HG03469 (cell line): Measurements from ENCODE around the gene CYREN.

Source experiments
- ATAC-seq: cut with Tn5 transposase; IDR thresholded peaks from one replicate; pipeline ENCODE4 v1.9.1; 2021; ENCODE audit warnings: mild to moderate bottlenecking, moderate library complexity, moderate number of reproducible peaks; ENCODE audit not compliant: unreplicated experiment

The CYREN gene

DNA sequence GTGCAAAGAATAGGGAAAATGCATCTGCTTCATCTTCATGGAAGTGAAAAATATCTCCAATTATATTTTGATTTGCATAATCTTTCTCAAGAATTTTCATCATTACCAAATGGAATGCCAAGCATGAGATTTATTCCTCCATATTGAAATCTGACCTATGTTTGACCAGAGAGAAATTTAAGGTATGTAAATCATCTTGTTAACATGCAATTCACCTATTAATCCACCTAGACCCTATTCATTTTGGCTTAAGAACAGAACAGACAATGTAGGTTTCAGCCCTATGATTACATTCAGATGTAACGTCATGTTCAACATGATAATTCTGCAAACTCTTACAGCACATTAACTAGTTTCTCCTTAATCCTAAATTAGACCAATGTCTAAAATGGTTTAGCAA lies 53.4 kb downstream of the CYREN start:
- no peak for ATAC-seq
